IMR-90 (cell line): ENCODE data around the gene ZNF548. TPM values are rescaled to one million over a fixed set of nuclear protein-coding genes. Genes with fewer than 3 reads are reported as not detected.
A peak's percentile ranks its signal among the peaks of the same experiment; 100 is the strongest.

Experiments used
- ATAC-seq: fragments of 200-7000 bp; cut with Tn5 transposase; 2 replicates; pipeline ENCODE4 v1.9.1; 2020; ENCODE audit warnings: low read depth, mild to moderate bottlenecking, moderate library complexity
- BruUV-seq: library from RNA; stranded (reverse); fragments of 400-500 nt; replicated peaks from 2 replicates; lab custom pipeline; 2021; lab: Mats Ljungman, UMichigan
- CTCF ChIA-PET: fragments of 300-600 bp; formaldehyde crosslinking; extraction: SDS; loops from one replicate; lab custom pipeline; 2021; ENCODE audit warnings: antibody characterized with exemption; lab: Yijun Ruan, JAX
- POLR2A ChIA-PET: fragments of 300-600 bp; sonication (Branson Sonifier 250); formaldehyde crosslinking; loops from one replicate; lab custom pipeline; 2022; ENCODE audit warnings: antibody characterized with exemption; ENCODE audit not compliant: unreplicated experiment; lab: Charles Lee
- DNase-seq: peaks from one replicate; pipeline ENCODE4 v3.0.0; 2013
- H2AFZ ChIP-seq: replicated peaks from 2 replicates; pipeline ENCODE3; 2013; ENCODE audit warnings: low read length, mild to moderate bottlenecking; ENCODE audit not compliant: poor library complexity
- H2AK5ac ChIP-seq: 2 replicates; pipeline ENCODE4 v1.6.1; 2013; ENCODE audit warnings: low read depth, low read length, inconsistent platforms
- H2AK9ac ChIP-seq: replicated peaks from 2 replicates; pipeline ENCODE3; 2013; ENCODE audit warnings: mild to moderate bottlenecking, low read depth, low read length, moderate library complexity; ENCODE audit not compliant: poor library complexity
- H2BK120ac ChIP-seq: 2 replicates; pipeline ENCODE4 v1.6.1; 2013; ENCODE audit warnings: low read depth, low read length, inconsistent platforms
- H2BK15ac ChIP-seq: 3 replicates; pipeline ENCODE4 v1.6.1; 2013; ENCODE audit warnings: low read depth, low read length, inconsistent platforms
- H2BK20ac ChIP-seq: 2 replicates; pipeline ENCODE4 v1.6.1; 2013; ENCODE audit warnings: low read depth, mild to moderate bottlenecking, inconsistent platforms, low read length, moderate library complexity
- H2BK5ac ChIP-seq: 2 replicates; pipeline ENCODE4 v1.6.1; 2013; ENCODE audit warnings: mild to moderate bottlenecking, low read depth, low read length, inconsistent platforms; ENCODE audit not compliant: poor library complexity, severe bottlenecking
- H3K14ac ChIP-seq: replicated peaks from 2 replicates; pipeline ENCODE4 v1.6.1; 2013; ENCODE audit warnings: low read depth, low read length, inconsistent platforms
- H3K18ac ChIP-seq: 2 replicates; pipeline ENCODE4 v1.6.1; 2013; ENCODE audit warnings: low read depth, low read length, control low read depth
- H3K23ac ChIP-seq: 2 replicates; pipeline ENCODE4 v1.6.1; 2013; ENCODE audit warnings: low read depth, low read length, inconsistent platforms
- H3K27ac ChIP-seq: 2 replicates; pipeline ENCODE4 v1.5.1; 2013; ENCODE audit warnings: mild to moderate bottlenecking, control low read depth, low read length; ENCODE audit not compliant: insufficient read depth
- H3K27me3 ChIP-seq: 2 replicates; pipeline ENCODE4 v1.6.1; 2013; ENCODE audit warnings: low read length; ENCODE audit not compliant: control insufficient read depth, insufficient read depth
- H3K36me3 ChIP-seq: 2 replicates; pipeline ENCODE4 v1.6.1; 2013; ENCODE audit warnings: low read length, mixed read lengths; ENCODE audit not compliant: control insufficient read depth, insufficient read depth
- H3K4ac ChIP-seq: 2 replicates; pipeline ENCODE4 v1.6.1; 2013; ENCODE audit warnings: low read depth, low read length, inconsistent platforms
- H3K4me1 ChIP-seq: 2 replicates; pipeline ENCODE4 v1.6.1; 2013; ENCODE audit warnings: low read length, mixed read lengths; ENCODE audit not compliant: control insufficient read depth, insufficient read depth
- H3K4me2 ChIP-seq: 2 replicates; pipeline ENCODE4 v1.6.1; 2013; ENCODE audit warnings: low read depth, mild to moderate bottlenecking, control low read depth, low read length, moderate library complexity
- H3K4me3 ChIP-seq: 2 replicates; pipeline ENCODE4 v1.5.1; 2013; ENCODE audit warnings: low read depth, mild to moderate bottlenecking, control low read depth, low read length, moderate library complexity; ENCODE audit not compliant: insufficient read depth
- H3K56ac ChIP-seq: 2 replicates; pipeline ENCODE4 v1.6.1; 2013; ENCODE audit warnings: low read length, inconsistent platforms; ENCODE audit not compliant: insufficient read depth; ENCODE audit errors: extremely low read depth
- H3K79me1 ChIP-seq, 2 experiments: 2 replicates each; pipeline ENCODE4 v1.6.1; 2013; ENCODE audit warnings: low read length in 2 of 2, inconsistent platforms in 1 of 2, low read depth in 1 of 2
- H3K9ac ChIP-seq: 2 replicates; pipeline ENCODE4 v1.6.1; 2013; ENCODE audit warnings: low read depth, low read length, control low read depth
- H3K9me1 ChIP-seq: 2 replicates; pipeline ENCODE4 v1.6.1; 2013; ENCODE audit warnings: low read length, inconsistent platforms; ENCODE audit not compliant: insufficient read depth
- H3K9me3 ChIP-seq: 2 replicates; pipeline ENCODE4 v1.6.1; 2013; ENCODE audit warnings: low read length; ENCODE audit not compliant: control insufficient read depth, insufficient read depth
- H4K20me1 ChIP-seq: 2 replicates; pipeline ENCODE4 v1.6.1; 2013; ENCODE audit warnings: low read length, inconsistent platforms; ENCODE audit not compliant: insufficient read depth
- H4K5ac ChIP-seq: 2 replicates; pipeline ENCODE4 v1.6.1; 2013; ENCODE audit warnings: mild to moderate bottlenecking, low read depth, low read length, control low read depth
- H4K8ac ChIP-seq, 2 experiments: 2 replicates each; pipeline ENCODE4 v1.6.1; 2013; ENCODE audit warnings: low read depth in 2 of 2, low read length in 2 of 2, control low read depth in 1 of 2, inconsistent platforms in 1 of 2
- H4K91ac ChIP-seq: 2 replicates; pipeline ENCODE4 v1.6.1; 2013; ENCODE audit warnings: low read depth, low read length, inconsistent platforms; ENCODE audit not compliant: insufficient read depth
- BHLHE40 ChIP-seq: fragments of 150-350 bp; IDR thresholded peaks from 2 replicates; pipeline ENCODE4 v1.6.1; 2016; ENCODE audit warnings: mild to moderate bottlenecking, low read depth, low read length
- CEBPB ChIP-seq: IDR thresholded peaks from 2 replicates; pipeline ENCODE4 v1.6.1; 2012; ENCODE audit warnings: low read depth, low read length, improper control_type of control experiment
- CHD1 ChIP-seq: IDR thresholded peaks from 2 replicates; pipeline ENCODE4 v1.6.1; 2012; ENCODE audit warnings: low read depth, low read length, improper control_type of control experiment
- FOS ChIP-seq: fragments of 150-350 bp; IDR thresholded peaks from 2 replicates; pipeline ENCODE4 v1.6.1; 2016; ENCODE audit warnings: low read depth, low read length
- MAFK ChIP-seq: IDR thresholded peaks from 2 replicates; pipeline ENCODE4 v1.6.1; 2012; ENCODE audit warnings: low read depth, low read length, improper control_type of control experiment
- MAZ ChIP-seq: IDR thresholded peaks from 2 replicates; pipeline ENCODE4 v1.6.1; 2012; ENCODE audit warnings: low read depth, mild to moderate bottlenecking, low read length, improper control_type of control experiment, moderate library complexity, borderline replicate concordance
- MXI1 ChIP-seq: IDR thresholded peaks from 2 replicates; pipeline ENCODE4 v1.6.1; 2012; ENCODE audit warnings: low read depth, mild to moderate bottlenecking, low read length, moderate library complexity, borderline replicate concordance
- NFE2L2 ChIP-seq: fragments of 150-350 bp; IDR thresholded peaks from 2 replicates; pipeline ENCODE4 v1.6.1; 2016; ENCODE audit warnings: low read depth, mild to moderate bottlenecking, low read length
- POLR2A ChIP-seq: IDR thresholded peaks from 2 replicates; pipeline ENCODE4 v1.6.1; 2012; ENCODE audit warnings: mild to moderate bottlenecking, low read depth, low read length
- RAD21 ChIP-seq: IDR thresholded peaks from 2 replicates; pipeline ENCODE4 v1.6.1; 2012; ENCODE audit warnings: low read length, improper control_type of control experiment
- RCOR1 ChIP-seq: IDR thresholded peaks from 2 replicates; pipeline ENCODE4 v1.6.1; 2012; ENCODE audit warnings: mild to moderate bottlenecking, low read length, improper control_type of control experiment; ENCODE audit not compliant: insufficient replicate concordance
- RFX5 ChIP-seq: IDR thresholded peaks from 2 replicates; pipeline ENCODE4 v1.8.0; 2012; ENCODE audit warnings: low read depth, mild to moderate bottlenecking, low read length, moderate library complexity
- SMC3 ChIP-seq: fragments of 150-350 bp; IDR thresholded peaks from 2 replicates; pipeline ENCODE4 v1.6.1; 2016; ENCODE audit warnings: low read depth, mild to moderate bottlenecking, antibody characterized with exemption, low read length, moderate library complexity
- WGBS, 2 experiments: methylation state at CpG; one replicate each; pipeline versions ENCODE4 v1.1.5 to v1.1.7; 2013; ENCODE audit warnings: missing lambda C conversion rate in 2 of 2; ENCODE audit not compliant: insufficient read length in 1 of 2; ENCODE audit errors: extremely low coverage in 2 of 2; 5-methylcytosine and 5-hydroxymethylcytosine counted together
- dilution Hi-C: fragments of 300-500 bp; cut with HindIII; formaldehyde crosslinking; loops from one replicate; pipeline ENCODE4 v1.14.3; 2018; ENCODE audit warnings: low sequenced_read_pairs; ENCODE audit not compliant: unreplicated experiment
- in situ Hi-C: fragments of 300-500 bp; cut with MboI; formaldehyde crosslinking; loops from 3 replicates; pipeline ENCODE4 v1.14.3; 2019; ENCODE audit warnings: low sequenced_read_pairs, inconsistent platforms, mixed read lengths
- intact Hi-C: fragments of 100-400 bp; cut with micrococcal nuclease; formaldehyde crosslinking; loops from 2 replicates; pipeline ENCODE4 v1.10.0; 2022
- polyA plus RNA-seq, 3 experiments: library from polyadenylated mRNA; depleted of rRNA; stranded (reverse); fragments of >200 nt; gene quantifications; 2 replicates each; pipeline ENCODE4 v1.2.3, GENCODE V29; 2012; ENCODE audit warnings: low replicate concordance in 1 of 3
- total RNA-seq: library from RNA; depleted of rRNA; stranded (reverse); fragments of >200 nt; gene quantifications from 2 replicates; pipeline ENCODE4 v1.2.3, GENCODE V29; 2012
- TF ChIP-seq, protein P1 (sequence below): fragments of 150-350 bp; IDR thresholded peaks from 2 replicates; pipeline ENCODE4 v1.6.1; 2017; ENCODE audit warnings: mild to moderate bottlenecking, antibody characterized with exemption, low read length, low read depth
- TF ChIP-seq, protein P2 (sequence below): fragments of 150-350 bp; IDR thresholded peaks from 2 replicates; pipeline ENCODE4 v1.6.1; 2016; ENCODE audit warnings: low read depth, mild to moderate bottlenecking, low read length, moderate library complexity, borderline replicate concordance
- TF ChIP-seq, protein P3 (sequence below): conservative IDR thresholded peaks from 2 replicates; pipeline ENCODE4 v1.5.1; 2012; ENCODE audit warnings: mild to moderate bottlenecking, low read depth, low read length, improper control_type of control experiment

Gene ZNF548
- total and polyA plus RNA-seq, 2 of the 4 experiments (the other 2 are of a cell fraction): 7.5 to 24.2 TPM

DNA sequence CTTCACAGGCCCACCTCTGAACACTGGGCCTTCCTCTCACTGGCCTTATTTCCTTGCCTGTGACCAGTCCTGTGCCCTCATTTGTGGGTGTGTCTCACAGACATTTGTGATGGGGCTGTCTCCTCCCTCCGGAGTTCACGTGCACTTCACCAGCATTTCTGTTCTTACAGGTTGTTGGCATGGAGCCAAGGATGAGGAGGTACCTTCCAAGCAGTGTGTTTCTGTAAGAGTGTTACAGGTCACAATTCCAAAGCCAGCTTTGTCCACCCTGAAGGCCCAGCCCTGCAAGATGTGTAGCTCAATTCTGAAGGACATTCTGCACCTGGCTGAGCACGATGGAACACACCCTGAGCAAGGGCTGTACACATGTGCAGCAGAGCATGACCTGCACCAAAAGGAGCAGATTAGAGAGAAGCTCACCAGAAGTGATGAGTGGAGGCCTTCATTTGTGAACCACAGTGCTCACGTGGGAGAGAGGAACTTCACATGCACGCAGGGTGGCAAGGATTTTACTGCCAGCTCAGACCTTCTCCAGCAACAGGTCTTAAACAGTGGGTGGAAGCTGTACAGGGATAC, 53.6 kb downstream of the ZNF548 start:
- no peaks in the 10 kb centered on the region for H3K27me3 ChIP-seq
- H2BK5ac ChIP-seq: no peak overlapping the region
- intact Hi-C loops: no loop called here
- H3K79me1 ChIP-seq: peaks cover 31 to 43% of the 10 kb centered on the region in 2 experiments
- no peaks in the 10 kb centered on the region; the same call in 1 of the 2 replicates for H4K20me1 ChIP-seq
- no peak overlapping the region for H3K14ac ChIP-seq
- no peak overlapping the region for H3K4me2 ChIP-seq
- no peak for DNase-seq
- peak overlapping the region; percentile 73 for H2AK9ac ChIP-seq
- no peak overlapping the region for H4K8ac ChIP-seq
- H3K4me3 ChIP-seq: no peak overlapping the region
- H4K91ac ChIP-seq: no peak overlapping the region
- CTCF ChIA-PET: no interaction called here
- H2AFZ ChIP-seq: no peak overlapping the region
- H3K23ac ChIP-seq: no peak overlapping the region
- no peak overlapping the region for H4K5ac ChIP-seq
- no peak overlapping the region for H2BK15ac ChIP-seq
- no peaks in the 10 kb centered on the region for H3K9me1 ChIP-seq
- 100% methylated on average over 3 of the region's 5 CpGs; no CpG with 5 or more reads in 1 of the 2 experiments for WGBS, 2 experiments
- in situ Hi-C loops: no loop called here
- no peak for ATAC-seq
- H3K36me3 ChIP-seq: peaks cover 25% of the 10 kb centered on the region
- dilution Hi-C loops: no loop called here
- POLR2A ChIA-PET: no interaction called here
- no peak overlapping the region for H3K4ac ChIP-seq
- H2BK120ac ChIP-seq: no peak overlapping the region
- H2BK20ac ChIP-seq: no peak overlapping the region
- TF ChIP-seq MAFK: no peak
- TF ChIP-seq, protein P1, sequence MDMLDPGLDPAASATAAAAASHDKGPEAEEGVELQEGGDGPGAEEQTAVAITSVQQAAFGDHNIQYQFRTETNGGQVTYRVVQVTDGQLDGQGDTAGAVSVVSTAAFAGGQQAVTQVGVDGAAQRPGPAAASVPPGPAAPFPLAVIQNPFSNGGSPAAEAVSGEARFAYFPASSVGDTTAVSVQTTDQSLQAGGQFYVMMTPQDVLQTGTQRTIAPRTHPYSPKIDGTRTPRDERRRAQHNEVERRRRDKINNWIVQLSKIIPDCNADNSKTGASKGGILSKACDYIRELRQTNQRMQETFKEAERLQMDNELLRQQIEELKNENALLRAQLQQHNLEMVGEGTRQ: no peak
- TF ChIP-seq RFX5: no peak
- TF ChIP-seq POLR2A: no peak
- TF ChIP-seq, protein P2, sequence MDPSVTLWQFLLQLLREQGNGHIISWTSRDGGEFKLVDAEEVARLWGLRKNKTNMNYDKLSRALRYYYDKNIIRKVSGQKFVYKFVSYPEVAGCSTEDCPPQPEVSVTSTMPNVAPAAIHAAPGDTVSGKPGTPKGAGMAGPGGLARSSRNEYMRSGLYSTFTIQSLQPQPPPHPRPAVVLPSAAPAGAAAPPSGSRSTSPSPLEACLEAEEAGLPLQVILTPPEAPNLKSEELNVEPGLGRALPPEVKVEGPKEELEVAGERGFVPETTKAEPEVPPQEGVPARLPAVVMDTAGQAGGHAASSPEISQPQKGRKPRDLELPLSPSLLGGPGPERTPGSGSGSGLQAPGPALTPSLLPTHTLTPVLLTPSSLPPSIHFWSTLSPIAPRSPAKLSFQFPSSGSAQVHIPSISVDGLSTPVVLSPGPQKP: no peak
- no peak for TF ChIP-seq MXI1
- TF ChIP-seq RAD21: no peak
- TF ChIP-seq, protein P3, sequence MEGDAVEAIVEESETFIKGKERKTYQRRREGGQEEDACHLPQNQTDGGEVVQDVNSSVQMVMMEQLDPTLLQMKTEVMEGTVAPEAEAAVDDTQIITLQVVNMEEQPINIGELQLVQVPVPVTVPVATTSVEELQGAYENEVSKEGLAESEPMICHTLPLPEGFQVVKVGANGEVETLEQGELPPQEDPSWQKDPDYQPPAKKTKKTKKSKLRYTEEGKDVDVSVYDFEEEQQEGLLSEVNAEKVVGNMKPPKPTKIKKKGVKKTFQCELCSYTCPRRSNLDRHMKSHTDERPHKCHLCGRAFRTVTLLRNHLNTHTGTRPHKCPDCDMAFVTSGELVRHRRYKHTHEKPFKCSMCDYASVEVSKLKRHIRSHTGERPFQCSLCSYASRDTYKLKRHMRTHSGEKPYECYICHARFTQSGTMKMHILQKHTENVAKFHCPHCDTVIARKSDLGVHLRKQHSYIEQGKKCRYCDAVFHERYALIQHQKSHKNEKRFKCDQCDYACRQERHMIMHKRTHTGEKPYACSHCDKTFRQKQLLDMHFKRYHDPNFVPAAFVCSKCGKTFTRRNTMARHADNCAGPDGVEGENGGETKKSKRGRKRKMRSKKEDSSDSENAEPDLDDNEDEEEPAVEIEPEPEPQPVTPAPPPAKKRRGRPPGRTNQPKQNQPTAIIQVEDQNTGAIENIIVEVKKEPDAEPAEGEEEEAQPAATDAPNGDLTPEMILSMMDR: no peak
- no peak for TF ChIP-seq RCOR1
- no peak for TF ChIP-seq MAZ
- TF ChIP-seq BHLHE40: no peak
- no peak for TF ChIP-seq FOS
- TF ChIP-seq SMC3: no peak
- no peak for TF ChIP-seq CHD1
- TF ChIP-seq CEBPB: no peak
- no peak for TF ChIP-seq NFE2L2
- no peak overlapping the region for H2AK5ac ChIP-seq
- peaks cover 22% of the 10 kb centered on the region for H3K9me3 ChIP-seq
- no peak overlapping the region for H3K56ac ChIP-seq
- no peak overlapping the region for H3K27ac ChIP-seq
- H3K4me1 ChIP-seq: no peaks in the 10 kb centered on the region
- no peak overlapping the region for H3K9ac ChIP-seq
- no peak overlapping the region for H3K18ac ChIP-seq
- no TSS peak for BruUV-seq
